HG03064 (cell line): Measurements from ENCODE around the gene GCH1.

Experiments used
- ATAC-seq: cut with Tn5 transposase; IDR thresholded peaks from one replicate; pipeline ENCODE4 v1.9.1; 2021; ENCODE audit warnings: low read depth; ENCODE audit not compliant: unreplicated experiment

The GCH1 gene

DNA sequence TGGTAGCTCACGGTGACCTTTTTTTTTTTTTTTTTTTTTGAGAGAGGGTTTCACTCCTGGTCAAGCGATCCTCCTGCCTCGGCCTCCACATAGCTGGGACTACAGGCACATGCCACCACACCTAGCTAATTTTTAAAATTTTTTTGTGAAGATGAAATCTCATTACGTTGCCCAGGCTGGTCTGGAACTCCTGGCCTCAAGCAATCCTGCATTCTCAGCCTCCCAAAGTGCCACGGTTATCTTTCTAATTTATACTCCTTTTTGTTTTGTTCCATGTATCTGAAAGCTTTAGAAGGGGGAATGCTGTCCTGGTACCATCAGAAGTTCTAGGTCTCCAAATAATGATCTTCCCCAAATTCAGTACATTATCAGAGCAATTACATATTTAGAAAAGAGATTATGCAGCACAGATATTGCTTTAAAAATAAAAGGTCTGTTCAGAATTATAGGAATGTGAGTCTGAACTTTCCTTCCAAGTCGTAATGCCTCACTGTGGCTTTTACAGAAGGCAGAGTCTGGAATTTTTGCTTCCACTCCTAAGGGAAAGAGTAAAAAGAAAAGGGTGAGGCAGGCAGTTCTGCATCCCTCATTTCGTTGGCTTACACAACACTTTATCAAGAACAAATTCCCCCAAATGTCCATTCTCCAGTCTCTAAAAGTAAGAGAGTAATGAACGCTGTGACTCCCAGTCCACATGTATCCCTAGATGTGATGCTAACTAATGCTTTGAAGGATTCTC is 73.0 kb downstream of the GCH1 start:
- no peak for ATAC-seq

DNA sequence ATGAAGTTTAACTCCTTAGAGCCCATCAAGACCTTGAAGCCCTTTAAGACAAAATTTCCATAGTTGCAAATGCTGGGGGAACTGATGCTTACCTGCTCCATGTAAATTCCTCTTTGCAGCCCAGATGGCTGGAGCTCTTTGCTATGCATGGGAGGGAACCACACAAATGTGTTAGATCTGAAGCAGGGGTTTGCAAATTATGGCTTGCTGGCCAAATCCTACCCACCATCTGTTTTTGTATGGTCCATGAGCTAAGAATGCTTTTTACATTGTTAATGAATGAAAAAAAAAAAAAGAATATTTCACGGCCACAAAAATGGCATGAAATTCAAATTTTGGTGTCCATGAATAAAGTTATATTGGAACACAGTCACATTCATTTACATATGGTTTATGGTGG is 74.6 kb downstream of the GCH1 start:
- ATAC-seq: no peak

DNA sequence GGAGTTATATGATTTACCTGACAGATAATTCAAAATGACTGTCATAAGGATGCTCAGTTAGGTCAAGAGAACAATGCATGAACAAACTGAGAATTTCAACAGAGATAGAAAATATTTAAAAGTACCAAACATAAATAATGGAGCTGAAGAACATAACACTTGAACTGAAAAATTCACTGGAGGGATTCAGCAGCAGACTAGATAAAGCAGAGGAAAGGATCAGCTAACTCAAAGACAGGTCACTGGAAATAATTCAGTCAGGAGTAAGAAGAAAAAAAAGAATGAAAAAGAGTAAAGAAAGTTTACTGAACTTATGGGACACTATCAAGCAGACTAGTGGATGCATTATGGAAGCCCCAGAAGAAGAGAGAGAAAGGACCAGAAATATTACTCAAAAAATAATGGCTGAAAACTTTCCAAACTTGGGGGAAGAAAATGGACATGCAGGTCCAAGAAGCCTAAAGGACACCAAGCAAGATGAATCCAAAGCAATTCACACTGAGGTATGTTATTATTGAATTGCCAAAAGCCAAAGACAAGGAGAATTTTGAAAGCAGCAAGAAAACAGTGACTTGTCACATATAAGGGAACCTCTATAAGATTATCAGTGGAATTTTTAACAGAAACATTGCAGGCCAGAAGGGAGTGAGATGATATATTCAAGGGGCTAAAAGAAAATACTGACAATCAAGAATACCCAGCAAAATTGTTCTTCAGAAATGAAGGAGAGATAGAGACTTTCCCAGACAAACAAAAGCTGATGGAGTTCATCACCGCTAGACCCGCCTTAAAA is 78.7 kb downstream of the GCH1 start:
- ATAC-seq: no peak

- no peak for ATAC-seq
Observed at GRCh38 chr14:54822685-54823084, 79.9 kb downstream of the GCH1 start.

GRCh38 chr14:54818201-54819133 is 84.2 kb downstream of the GCH1 start:
- no peak for ATAC-seq

DNA sequence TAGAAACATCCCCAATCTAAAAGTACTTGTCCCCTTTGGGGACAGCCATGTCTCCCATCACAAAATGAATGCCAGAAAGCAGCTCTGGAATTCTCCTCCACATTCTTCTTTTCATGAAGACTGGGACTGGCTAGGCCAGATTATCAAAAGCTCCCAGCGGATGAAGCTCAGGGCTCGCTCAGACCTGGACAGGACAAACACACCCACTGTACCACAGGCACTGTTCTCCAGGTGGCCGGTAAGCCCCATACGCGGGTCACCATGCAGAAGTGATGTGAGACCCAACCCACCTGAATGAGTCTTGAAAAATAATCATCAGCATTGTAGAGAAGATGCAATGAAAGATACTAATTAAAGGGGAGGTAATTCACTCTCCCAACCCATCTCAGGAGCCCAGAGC is 85.1 kb downstream of the GCH1 start:
- ATAC-seq: no peak

DNA sequence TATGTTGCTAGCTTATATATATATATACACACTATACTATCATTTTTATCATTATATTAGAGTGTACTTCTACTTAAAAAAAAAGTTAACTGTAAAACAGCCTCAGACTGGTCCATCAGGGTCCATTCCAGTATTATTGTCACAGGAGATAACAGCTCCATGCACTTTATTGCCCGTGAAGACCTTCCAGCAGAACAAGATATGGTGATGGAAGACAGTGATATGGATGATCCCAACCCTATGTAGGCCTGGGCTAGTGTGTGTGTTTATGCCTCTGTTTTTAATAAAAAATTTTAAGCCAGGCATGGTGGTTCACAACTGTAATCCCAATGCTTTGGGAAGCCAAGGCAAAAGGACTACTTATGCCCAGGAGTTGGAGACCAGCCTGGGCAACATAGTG is 86.2 kb downstream of the GCH1 start:
- ATAC-seq: no peak

DNA sequence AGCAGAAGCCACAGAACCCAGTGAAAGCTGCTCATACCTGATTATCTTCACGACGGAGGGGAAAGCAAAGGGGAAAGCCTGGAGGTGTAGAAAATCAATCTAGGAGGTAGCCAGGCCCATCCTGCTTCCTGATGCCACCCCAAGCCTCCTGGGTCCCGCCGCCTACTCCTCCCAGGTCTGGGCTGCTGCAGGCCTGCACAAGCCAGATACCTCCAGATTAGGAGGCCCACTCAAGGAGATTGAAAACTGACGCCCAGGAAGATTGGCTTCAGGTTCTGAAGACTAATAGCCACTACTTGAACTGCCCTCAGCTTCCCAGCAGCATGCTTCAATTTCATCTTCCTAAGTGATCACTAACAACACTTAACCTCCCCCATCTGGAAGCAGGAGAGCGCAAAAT is 87.1 kb downstream of the GCH1 start:
- ATAC-seq: no peak

- no peak for ATAC-seq
Observed at GRCh38 chr14:54815016-54815415, 87.6 kb downstream of the GCH1 start.

DNA sequence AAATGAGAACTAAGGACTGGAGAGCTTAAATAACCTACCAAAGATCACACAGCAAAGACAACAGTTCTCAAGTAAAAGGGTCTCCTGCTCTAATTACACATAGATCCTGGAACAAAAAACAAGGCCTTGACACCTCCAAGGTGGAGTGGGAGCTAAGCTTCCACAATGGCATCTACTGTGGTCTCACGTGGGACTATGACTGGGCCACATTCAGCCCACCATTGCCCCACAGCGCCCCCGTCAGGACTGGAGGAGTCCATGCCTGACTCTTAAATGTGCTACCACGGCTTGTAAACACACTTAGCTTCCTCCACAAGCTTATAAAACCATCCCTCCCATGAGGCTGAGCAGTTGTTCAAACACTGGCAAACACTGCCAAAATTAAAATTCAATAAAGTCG is 88.5 kb downstream of the GCH1 start:
- no peak for ATAC-seq

DNA sequence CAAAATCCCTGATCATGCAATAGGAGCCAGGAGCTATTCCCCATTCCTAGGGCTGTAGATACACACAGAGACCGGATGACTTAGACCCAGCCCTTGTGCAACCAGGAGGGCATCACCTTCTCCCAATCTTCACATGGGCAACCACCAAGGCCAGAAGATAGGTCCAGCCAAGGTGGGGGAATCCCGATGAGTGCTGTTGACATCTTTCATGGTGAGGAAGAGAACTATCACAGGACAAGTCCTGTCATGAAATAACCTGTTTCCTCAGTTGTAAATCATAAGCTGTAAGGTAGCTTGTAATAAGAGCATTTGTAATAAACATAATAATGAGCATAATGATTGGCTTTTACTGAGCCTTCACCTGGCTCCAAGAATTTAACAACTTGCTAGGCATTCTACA is 89.5 kb downstream of the GCH1 start:
- no peak for ATAC-seq

DNA sequence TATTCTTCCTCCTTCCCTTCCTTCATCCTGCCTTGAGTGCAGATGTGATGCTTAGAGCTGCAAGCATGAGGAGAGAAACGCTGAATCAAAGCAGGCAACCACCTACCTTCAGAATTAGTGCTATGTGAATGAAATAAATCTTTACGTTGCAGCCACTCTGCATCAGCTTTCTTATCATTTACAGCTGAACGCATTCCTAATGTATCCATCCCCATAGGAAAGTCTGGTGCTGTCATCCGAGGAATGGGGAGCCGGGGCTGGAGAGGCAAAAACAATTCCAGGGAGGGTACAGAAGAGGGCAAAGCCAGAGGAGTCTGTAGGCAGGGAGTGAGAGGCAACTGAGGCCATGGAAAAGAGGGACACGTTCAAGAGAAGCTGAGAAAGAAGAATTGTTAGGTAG is 90.0 kb downstream of the GCH1 start:
- no peak for ATAC-seq

- ATAC-seq: no peak
Observed at GRCh38 chr14:54809767-54810166, 92.9 kb downstream of the GCH1 start.

DNA sequence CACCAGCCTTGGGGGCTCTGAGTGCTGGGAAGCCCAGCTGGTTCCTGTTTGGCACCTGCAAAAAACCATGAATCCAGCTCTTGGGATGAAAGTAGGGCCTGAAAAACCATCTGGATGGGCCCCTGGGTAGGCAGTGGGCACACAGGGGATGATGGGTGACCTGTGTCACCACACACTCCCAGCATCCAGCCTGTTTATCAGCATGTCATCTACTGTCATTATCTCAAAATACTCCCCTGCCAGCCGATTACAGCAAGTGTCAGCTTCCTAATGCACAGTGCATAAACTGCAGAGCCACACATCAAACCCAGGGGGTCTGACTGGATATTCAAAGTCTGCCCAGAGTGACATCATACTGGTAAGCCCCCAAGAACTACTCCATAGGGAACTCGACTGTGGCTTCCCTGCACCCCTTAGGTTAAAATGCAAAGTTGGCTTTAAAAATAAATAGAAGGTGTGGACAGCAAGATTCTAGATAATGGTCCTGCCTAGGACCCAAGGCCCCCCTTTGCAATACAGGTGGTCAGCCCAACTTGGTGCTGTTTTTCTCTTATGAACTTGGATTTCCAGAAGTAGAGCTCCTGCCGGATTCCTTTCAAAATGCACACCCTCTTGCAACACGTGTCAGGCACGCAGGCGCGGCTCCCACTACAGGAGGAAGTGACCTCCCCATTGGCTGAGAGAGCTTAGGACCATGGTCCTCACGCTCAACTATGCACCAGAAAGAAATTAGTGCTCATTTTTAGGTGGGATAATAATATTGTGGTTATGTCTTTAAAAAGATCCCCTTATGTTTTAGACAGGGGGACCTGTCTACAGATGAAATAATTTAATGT is 94.1 kb downstream of the GCH1 start:
- no peak for ATAC-seq

- no peak for ATAC-seq
Observed at GRCh38 chr14:54807881-54808280, 94.7 kb downstream of the GCH1 start.

DNA sequence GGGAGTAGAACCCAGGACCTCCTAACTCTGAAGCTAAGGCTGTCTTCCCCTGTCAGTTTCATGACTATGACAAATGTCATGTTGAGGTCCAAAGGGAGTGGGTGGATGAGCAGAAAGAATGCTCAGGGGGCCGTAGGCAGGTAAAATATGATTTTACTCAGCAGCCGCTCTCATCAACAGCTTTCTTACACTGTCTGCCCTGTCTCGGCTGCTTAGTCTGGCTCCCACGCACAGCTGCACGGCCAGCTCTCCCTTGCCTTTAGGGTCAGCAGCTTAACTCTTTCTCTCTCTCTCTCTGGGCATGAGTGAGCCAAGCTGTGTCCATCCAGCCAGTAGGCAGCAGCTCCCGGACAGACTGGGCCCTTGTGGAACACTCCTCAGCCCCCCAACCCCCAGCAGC is 95.2 kb downstream of the GCH1 start:
- ATAC-seq: no peak

DNA sequence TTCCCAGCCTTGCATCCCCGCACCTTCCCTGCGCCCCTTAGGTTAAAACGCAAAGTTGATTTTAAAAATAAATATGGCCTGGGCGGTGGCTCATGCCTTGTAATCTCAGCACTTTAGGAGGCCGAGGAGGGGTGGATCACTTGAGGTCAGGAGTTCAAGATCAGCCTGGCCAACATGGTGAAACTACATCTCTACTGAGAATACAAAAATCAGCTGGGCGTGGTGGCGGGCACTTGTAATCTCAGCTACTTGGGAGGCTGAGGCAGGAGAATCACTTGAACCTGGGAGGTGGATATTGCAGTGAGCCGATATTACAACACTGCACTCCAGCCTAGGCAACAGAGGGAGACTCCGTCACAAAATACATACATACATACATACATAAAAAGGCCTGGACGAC is 96.0 kb downstream of the GCH1 start:
- no peak for ATAC-seq

DNA sequence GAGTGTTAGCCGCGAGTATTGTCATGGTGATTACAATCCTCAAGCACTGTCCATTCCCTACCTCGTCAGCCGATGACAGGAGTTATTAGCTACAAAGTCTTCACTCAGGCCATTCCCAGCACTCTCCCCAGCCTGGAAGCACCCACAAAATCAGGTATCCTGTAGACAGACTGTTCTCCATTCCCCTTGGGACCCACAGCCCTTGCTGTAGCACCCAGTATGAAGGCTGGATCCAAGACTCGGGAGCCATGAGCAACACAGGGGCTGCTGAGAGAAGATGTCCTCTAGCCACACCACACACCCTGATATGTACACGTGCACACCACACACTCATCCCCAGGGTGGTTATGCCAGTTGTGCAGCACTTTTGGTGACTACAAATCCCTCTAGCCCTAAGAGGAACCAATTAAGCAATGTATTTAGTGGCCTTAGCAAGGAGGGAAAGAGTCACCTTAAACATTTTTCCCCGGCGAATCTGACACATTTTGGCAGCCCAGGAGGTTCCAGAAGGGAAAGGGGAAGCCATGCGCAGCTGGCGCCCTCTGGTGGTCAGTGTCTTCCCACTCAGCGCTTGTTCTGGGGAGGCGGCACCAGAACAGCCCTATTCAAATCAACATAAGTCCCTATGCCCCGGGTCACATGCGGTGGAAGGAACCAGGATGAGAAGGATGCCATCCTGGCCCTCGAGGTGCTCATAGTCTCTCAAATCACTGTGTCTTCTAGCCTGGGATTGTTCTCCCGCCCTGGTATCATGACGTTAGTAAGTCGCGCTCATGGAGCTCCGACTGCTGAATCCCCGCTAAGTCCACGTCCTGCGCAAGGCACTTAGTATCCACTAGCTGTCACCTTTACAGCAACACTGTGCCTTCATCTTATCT is 96.9 kb downstream of the GCH1 start:
- ATAC-seq: no peak

- no peak for ATAC-seq
Observed at GRCh38 chr14:54805070-54805444, 97.6 kb downstream of the GCH1 start.
